ENCODE results near the gene BORCS5. TPM values are rescaled to one million over a fixed set of nuclear protein-coding genes. Genes with fewer than 3 reads are reported as not detected.

BORCS5 gene
- total RNA-seq, 1 experiment from 2014 or later: 7.8 TPM

DNA sequence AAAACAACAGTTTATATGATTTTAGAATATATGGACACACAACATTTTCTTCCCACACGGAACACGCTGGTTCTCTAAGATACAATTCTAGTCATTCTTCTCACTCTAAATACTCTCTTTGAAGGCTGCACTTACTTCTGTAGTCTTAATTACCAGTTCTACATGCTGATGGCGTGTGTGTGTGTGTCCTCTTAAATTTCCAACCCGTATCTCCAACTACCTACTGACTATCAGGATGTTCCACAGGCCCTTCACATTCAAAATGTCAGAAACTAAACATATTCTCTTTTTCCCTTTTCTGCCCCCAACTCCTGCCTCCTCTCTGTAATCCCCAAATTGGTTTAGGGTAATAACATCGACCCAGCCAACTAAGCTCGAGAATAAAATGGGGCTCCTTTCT is 130.6 kb downstream of the BORCS5 start:
- DNase-seq (ENCODE audit: low read depth, low spot score) (no peak), ATAC-seq (no peak)
- BruUV-seq (replicated peaks): no TSS peak
- in situ Hi-C loops (cut with HindIII; ENCODE audit: low pct_unique_long_range_greater_than_20kb, low sequenced_read_pairs): no loop called here
- H3K4me1 ChIP-seq (ENCODE audit: control insufficient read depth, insufficient read depth, low read length): no peaks in the 10 kb centered on the region
- TF ChIP-seq SIN3A (IDR thresholded peaks at IDR 0.05; ENCODE audit: borderline replicate concordance, insufficient read depth, low read depth, low read length) (no peak), TCF7L2 (IDR thresholded peaks at IDR 0.05; ENCODE audit: low read depth, low read length) (no peak), CTCF (IDR thresholded peaks at IDR 0.05) (no peak), POLR2AphosphoS5 (IDR thresholded peaks at IDR 0.05; ENCODE audit: low read depth, low read length) (no peak)
- TF ChIP-seq, protein P1, sequence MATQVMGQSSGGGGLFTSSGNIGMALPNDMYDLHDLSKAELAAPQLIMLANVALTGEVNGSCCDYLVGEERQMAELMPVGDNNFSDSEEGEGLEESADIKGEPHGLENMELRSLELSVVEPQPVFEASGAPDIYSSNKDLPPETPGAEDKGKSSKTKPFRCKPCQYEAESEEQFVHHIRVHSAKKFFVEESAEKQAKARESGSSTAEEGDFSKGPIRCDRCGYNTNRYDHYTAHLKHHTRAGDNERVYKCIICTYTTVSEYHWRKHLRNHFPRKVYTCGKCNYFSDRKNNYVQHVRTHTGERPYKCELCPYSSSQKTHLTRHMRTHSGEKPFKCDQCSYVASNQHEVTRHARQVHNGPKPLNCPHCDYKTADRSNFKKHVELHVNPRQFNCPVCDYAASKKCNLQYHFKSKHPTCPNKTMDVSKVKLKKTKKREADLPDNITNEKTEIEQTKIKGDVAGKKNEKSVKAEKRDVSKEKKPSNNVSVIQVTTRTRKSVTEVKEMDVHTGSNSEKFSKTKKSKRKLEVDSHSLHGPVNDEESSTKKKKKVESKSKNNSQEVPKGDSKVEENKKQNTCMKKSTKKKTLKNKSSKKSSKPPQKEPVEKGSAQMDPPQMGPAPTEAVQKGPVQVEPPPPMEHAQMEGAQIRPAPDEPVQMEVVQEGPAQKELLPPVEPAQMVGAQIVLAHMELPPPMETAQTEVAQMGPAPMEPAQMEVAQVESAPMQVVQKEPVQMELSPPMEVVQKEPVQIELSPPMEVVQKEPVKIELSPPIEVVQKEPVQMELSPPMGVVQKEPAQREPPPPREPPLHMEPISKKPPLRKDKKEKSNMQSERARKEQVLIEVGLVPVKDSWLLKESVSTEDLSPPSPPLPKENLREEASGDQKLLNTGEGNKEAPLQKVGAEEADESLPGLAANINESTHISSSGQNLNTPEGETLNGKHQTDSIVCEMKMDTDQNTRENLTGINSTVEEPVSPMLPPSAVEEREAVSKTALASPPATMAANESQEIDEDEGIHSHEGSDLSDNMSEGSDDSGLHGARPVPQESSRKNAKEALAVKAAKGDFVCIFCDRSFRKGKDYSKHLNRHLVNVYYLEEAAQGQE (IDR thresholded peaks at IDR 0.05; ENCODE audit: insufficient read depth in 1 of 2, low read depth in 2 of 2, low read length in 1 of 2): no peak
- intact Hi-C loops (cut with micrococcal nuclease; ENCODE audit: unreplicated experiment): no loop called here
- POLR2A ChIA-PET: no interaction called here
- no peaks in the 10 kb centered on the region for H3K9me3 ChIP-seq (ENCODE audit: control insufficient read depth, insufficient read depth, low read depth, low read length)
- H3K27ac ChIP-seq (ENCODE audit: low read length): no peak overlapping the region
- no peaks in the 10 kb centered on the region for H3K27me3 ChIP-seq (ENCODE audit: control insufficient read depth, insufficient read depth, low read length)
- CTCF ChIA-PET: no interaction called here
- no peak overlapping the region for H3K4me3 ChIP-seq (ENCODE audit: low read depth in 2 of 2, low read length in 2 of 2)
- H3K36me3 ChIP-seq (ENCODE audit: control insufficient read depth, insufficient read depth, low read length): no peaks in the 10 kb centered on the region

DNA sequence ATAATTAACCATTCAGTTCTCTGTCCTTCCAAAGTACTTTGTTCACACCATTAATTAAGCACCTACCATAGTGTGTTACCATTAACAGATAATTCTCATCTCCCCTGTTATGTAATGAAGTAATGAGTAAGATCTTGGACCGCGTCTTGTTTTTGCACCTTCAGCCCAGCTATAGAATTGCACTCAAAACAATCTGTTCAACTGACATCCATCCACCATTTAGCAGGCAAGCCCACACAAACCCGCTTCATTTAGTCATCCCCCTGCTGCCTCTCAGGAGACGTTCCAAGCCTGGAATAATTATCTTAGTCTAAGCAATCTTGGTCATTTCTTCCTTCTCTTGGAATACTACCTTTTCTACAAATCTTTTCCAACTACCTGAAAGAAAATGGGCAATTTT is 131.4 kb downstream of the BORCS5 start:
- ChIA-PET POLR2A (no interaction called here), CTCF (no interaction called here)
- no peak overlapping the region for H3K4me3 ChIP-seq (ENCODE audit: low read depth in 2 of 2, low read length in 2 of 2)
- no peak overlapping the region for H3K27ac ChIP-seq (ENCODE audit: low read length)
- intact Hi-C loops (cut with micrococcal nuclease; ENCODE audit: unreplicated experiment) (no loop called here), in situ Hi-C loops (cut with HindIII; ENCODE audit: low pct_unique_long_range_greater_than_20kb, low sequenced_read_pairs) (no loop called here)
- H3K9me3 ChIP-seq (ENCODE audit: control insufficient read depth, insufficient read depth, low read depth, low read length): no peaks in the 10 kb centered on the region
- ATAC-seq: no peak
- H3K36me3 ChIP-seq (ENCODE audit: control insufficient read depth, insufficient read depth, low read length): no peaks in the 10 kb centered on the region
- H3K4me1 ChIP-seq (ENCODE audit: control insufficient read depth, insufficient read depth, low read length): no peaks in the 10 kb centered on the region
- TF ChIP-seq POLR2AphosphoS5 (IDR thresholded peaks at IDR 0.05; ENCODE audit: low read depth, low read length) (no peak), SIN3A (IDR thresholded peaks at IDR 0.05; ENCODE audit: borderline replicate concordance, insufficient read depth, low read depth, low read length) (no peak), CTCF (IDR thresholded peaks at IDR 0.05) (no peak), TCF7L2 (IDR thresholded peaks at IDR 0.05; ENCODE audit: low read depth, low read length) (no peak)
- TF ChIP-seq, protein P1 (IDR thresholded peaks at IDR 0.05; ENCODE audit: insufficient read depth in 1 of 2, low read depth in 2 of 2, low read length in 1 of 2): no peak
- H3K27me3 ChIP-seq (ENCODE audit: control insufficient read depth, insufficient read depth, low read length): no peaks in the 10 kb centered on the region
- no TSS peak for BruUV-seq (replicated peaks)
- DNase-seq (ENCODE audit: low read depth, low spot score): no peak

All from Panc1 (cell line).